ENCODE data around the gene ZNF90. TPM values are rescaled to one million over a fixed set of nuclear protein-coding genes. Genes with fewer than 3 reads are reported as not detected.
"Not testable (repeated sequence)": the region's sequence is repeated elsewhere in the genome, so short reads cannot be mapped to it uniquely, and the experiment has no call there.

Gene ZNF90
- total RNA-seq, 1 donor from 2014 or later, result 12.5 TPM

GRCh38 chr19:20078581-20079031 is 806 bp downstream of the ZNF90 start:
- H3K9me3 Mint-ChIP-seq, result no peaks in the 10 kb centered on the region
- TF ChIP-seq CTCF (IDR thresholded peaks at IDR 0.05), result no peak
- ATAC-seq (ENCODE audit: low read depth) (no peak), DNase-seq (no peak)
- no peak overlapping the region for H3K27ac Mint-ChIP-seq
- H3K4me3 Mint-ChIP-seq, result peak overlapping the region; percentile 96
- intact Hi-C loops (cut with micrococcal nuclease), result loop anchor here (1.0 to 10.0 kb wide), 5 partner anchors 26 to 486 kb away; partner anchors contain the start of gene ZNF737
- H3K27me3 Mint-ChIP-seq, result no peaks in the 10 kb centered on the region
- ChIA-PET POLR2A (interaction anchor here (0.7 to 2.7 kb wide), 7 partner anchors 26 to 346 kb away, joined by 3 to 29 read pairs (median 5); partner anchors contain the start of genes ZNF486 and ZNF682), CTCF (interaction anchor here (1.8 kb wide), 1 partner anchor 81 kb away, joined by 4 read pairs; no protein-coding TSS in a partner anchor)
- H3K4me1 Mint-ChIP-seq, result peaks cover 18% of the 10 kb centered on the region
- H3K36me3 Mint-ChIP-seq (ENCODE audit: low read depth), result peaks cover 13% of the 10 kb centered on the region

GRCh38 chr19:20079476-20079875 is 1.7 kb downstream of the ZNF90 start:
- POLR2A ChIA-PET, result interaction anchor here (0.6 to 2.7 kb wide), 5 partner anchors 26 to 920 kb away, joined by 4 to 29 read pairs (median 9); no protein-coding TSS in a partner anchor
- CTCF ChIA-PET, result no interaction called here
- ATAC-seq (ENCODE audit: low read depth) (no peak), DNase-seq (no peak)
- Mint-ChIP-seq H3K27me3 (no peaks in the 10 kb centered on the region), H3K36me3 (ENCODE audit: low read depth) (peaks cover 13% of the 10 kb centered on the region), H3K4me3 (peak overlapping the region; percentile 48), H3K4me1 (peaks cover 18% of the 10 kb centered on the region), H3K9me3 (no peaks in the 10 kb centered on the region), H3K27ac (no peak overlapping the region)
- TF ChIP-seq CTCF (IDR thresholded peaks at IDR 0.05), result no peak
- intact Hi-C loops (cut with micrococcal nuclease), result loop anchor here (2.0 to 10.0 kb wide), 4 partner anchors 158 to 485 kb away; partner anchors contain the start of gene ZNF737

- H3K4me3 Mint-ChIP-seq, result no peak overlapping the region
- no peak for TF ChIP-seq CTCF (IDR thresholded peaks at IDR 0.05)
- H3K4me1 Mint-ChIP-seq, result peaks cover 18% of the 10 kb centered on the region
- H3K27me3 Mint-ChIP-seq, result no peaks in the 10 kb centered on the region
- DNase-seq (no peak), ATAC-seq (ENCODE audit: low read depth) (no peak)
- ChIA-PET CTCF (no interaction called here), POLR2A (no interaction called here)
- H3K27ac Mint-ChIP-seq, result no peak overlapping the region
- H3K9me3 Mint-ChIP-seq, result no peaks in the 10 kb centered on the region
- H3K36me3 Mint-ChIP-seq (ENCODE audit: low read depth), result peaks cover 14% of the 10 kb centered on the region
- intact Hi-C loops (cut with micrococcal nuclease), result no loop called here
Observed at GRCh38 chr19:20080656-20081055, 2.9 kb downstream of the ZNF90 start.

GRCh38 chr19:20082232-20082833 is 4.5 kb downstream of the ZNF90 start:
- H3K4me3 Mint-ChIP-seq; H3K27me3 Mint-ChIP-seq; H3K27ac Mint-ChIP-seq; POLR2A ChIA-PET; H3K9me3 Mint-ChIP-seq; intact Hi-C loops (cut with micrococcal nuclease); CTCF ChIA-PET; DNase-seq; ATAC-seq (ENCODE audit: low read depth): not testable (repeated sequence)
- Mint-ChIP-seq H3K4me1 (peaks cover 18% of the 10 kb centered on the region), H3K36me3 (ENCODE audit: low read depth) (peaks cover 14% of the 10 kb centered on the region)

- H3K27ac Mint-ChIP-seq; POLR2A ChIA-PET; H3K9me3 Mint-ChIP-seq; H3K27me3 Mint-ChIP-seq; intact Hi-C loops (cut with micrococcal nuclease); DNase-seq; H3K4me3 Mint-ChIP-seq; CTCF ChIA-PET; ATAC-seq (ENCODE audit: low read depth): not testable (repeated sequence)
- peaks cover 12% of the 10 kb centered on the region for H3K36me3 Mint-ChIP-seq (ENCODE audit: low read depth)
- peaks cover 15% of the 10 kb centered on the region for H3K4me1 Mint-ChIP-seq
Observed at GRCh38 chr19:20082876-20083275, 5.1 kb downstream of the ZNF90 start.

- ATAC-seq (ENCODE audit: low read depth), result no peak
- Mint-ChIP-seq H3K36me3 (ENCODE audit: low read depth) (peaks cover 78% of the 10 kb centered on the region), H3K27ac (no peak overlapping the region), H3K9me3 (peaks cover 33% of the 10 kb centered on the region), H3K27me3 (no peaks in the 10 kb centered on the region), H3K4me3 (no peak overlapping the region), H3K4me1 (no peaks in the 10 kb centered on the region)
- intact Hi-C loops (cut with micrococcal nuclease), result no loop called here
- no peak for TF ChIP-seq CTCF (IDR thresholded peaks at IDR 0.05)
- ChIA-PET CTCF (no interaction called here), POLR2A (no interaction called here)
- DNase-seq, result no peak
Observed at GRCh38 chr19:20102097-20102496, 24.3 kb downstream of the ZNF90 start.
